Measurements from ENCODE around the gene IGHMBP2. TPM values are rescaled to one million over a fixed set of nuclear protein-coding genes. Genes with fewer than 3 reads are reported as not detected.

The IGHMBP2 gene
- total RNA-seq, 6 experiments from 2014 or later, result 5.8 to 21.2 (median 11.5) TPM

DNA sequence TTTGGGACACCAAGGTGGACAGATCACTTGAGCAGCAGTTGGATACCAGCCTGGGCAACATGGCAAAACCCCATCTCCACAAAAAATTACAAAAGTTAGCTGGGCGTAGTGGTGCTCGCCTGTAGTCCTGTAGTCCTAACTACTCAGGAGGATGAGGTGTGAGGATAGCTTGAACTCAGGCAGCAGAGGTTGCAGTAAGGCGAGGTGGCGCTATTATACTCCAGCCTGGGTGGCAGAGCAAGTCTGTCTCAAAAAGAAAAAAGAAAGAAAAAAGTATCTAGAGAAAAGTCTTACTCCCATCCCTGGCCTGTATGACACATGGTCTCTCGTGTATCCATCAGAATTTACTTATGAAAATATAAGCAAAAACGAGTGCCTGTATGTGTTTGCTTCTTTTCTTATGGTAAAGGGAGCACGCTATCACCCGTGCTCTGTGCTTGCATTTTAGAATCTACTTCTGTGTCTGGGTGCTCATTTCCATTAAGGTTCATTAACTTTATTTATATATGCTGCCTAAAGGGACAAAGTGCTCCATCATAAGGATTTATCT, 46.6 kb upstream of the IGHMBP2 start:
- DNase-seq (peak in 1 of 3 donors; percentile 11), ATAC-seq (peak; percentile 13 to 43 (median 22))
- Histone ChIP-seq H3K27ac (peak overlapping the region; percentile 53 to 87 (median 75)), H3K9me3 (no peaks in the 10 kb centered on the region), H3K4me3 (no peak overlapping the region), H3K36me3 (no peaks in the 10 kb centered on the region), H3K27me3 (no peaks in the 10 kb centered on the region), H3K4me1 (peaks cover 5 to 19% (median 11%) of the 10 kb centered on the region in 4 donors)
- TF ChIP-seq POLR2A (IDR thresholded peaks at IDR 0.05), result no peak
- TF ChIP-seq, protein P1, sequence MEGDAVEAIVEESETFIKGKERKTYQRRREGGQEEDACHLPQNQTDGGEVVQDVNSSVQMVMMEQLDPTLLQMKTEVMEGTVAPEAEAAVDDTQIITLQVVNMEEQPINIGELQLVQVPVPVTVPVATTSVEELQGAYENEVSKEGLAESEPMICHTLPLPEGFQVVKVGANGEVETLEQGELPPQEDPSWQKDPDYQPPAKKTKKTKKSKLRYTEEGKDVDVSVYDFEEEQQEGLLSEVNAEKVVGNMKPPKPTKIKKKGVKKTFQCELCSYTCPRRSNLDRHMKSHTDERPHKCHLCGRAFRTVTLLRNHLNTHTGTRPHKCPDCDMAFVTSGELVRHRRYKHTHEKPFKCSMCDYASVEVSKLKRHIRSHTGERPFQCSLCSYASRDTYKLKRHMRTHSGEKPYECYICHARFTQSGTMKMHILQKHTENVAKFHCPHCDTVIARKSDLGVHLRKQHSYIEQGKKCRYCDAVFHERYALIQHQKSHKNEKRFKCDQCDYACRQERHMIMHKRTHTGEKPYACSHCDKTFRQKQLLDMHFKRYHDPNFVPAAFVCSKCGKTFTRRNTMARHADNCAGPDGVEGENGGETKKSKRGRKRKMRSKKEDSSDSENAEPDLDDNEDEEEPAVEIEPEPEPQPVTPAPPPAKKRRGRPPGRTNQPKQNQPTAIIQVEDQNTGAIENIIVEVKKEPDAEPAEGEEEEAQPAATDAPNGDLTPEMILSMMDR (IDR thresholded peaks at IDR 0.05), result no peak
- intact Hi-C loops (cut with DNase I), result no loop called here
- 49% methylated on average over 8 of the region's 8 CpGs for WGBS (ENCODE audit: insufficient coverage, low coverage, low lambda C conversion rate, missing lambda C conversion rate)

GRCh38 chr11:68859123-68859522, 44.6 kb upstream of the IGHMBP2 start:
- peak overlapping the region in 1 of 3 donors; percentile 75 for H3K27ac ChIP-seq
- H3K4me3 ChIP-seq, result no peak overlapping the region
- no peak for TF ChIP-seq POLR2A (IDR thresholded peaks at IDR 0.05)
- TF ChIP-seq, protein P1 (IDR thresholded peaks at IDR 0.05), result no peak
- H3K27me3 ChIP-seq, result no peaks in the 10 kb centered on the region
- H3K9me3 ChIP-seq, result no peaks in the 10 kb centered on the region
- H3K36me3 ChIP-seq, result no peaks in the 10 kb centered on the region
- intact Hi-C loops (cut with DNase I), result no loop called here
- H3K4me1 ChIP-seq, result peaks cover 5 to 19% (median 11%) of the 10 kb centered on the region in 4 donors
- 80% methylated on average over 7 of the region's 8 CpGs for WGBS (ENCODE audit: insufficient coverage, low coverage, low lambda C conversion rate, missing lambda C conversion rate)
- DNase-seq, result no peak
- ATAC-seq, result no peak

- TF ChIP-seq POLR2A (IDR thresholded peaks at IDR 0.05), result no peak
- TF ChIP-seq, protein P1 (IDR thresholded peaks at IDR 0.05), result no peak
- Histone ChIP-seq H3K27ac (no peak overlapping the region), H3K27me3 (no peaks in the 10 kb centered on the region), H3K9me3 (no peaks in the 10 kb centered on the region), H3K4me3 (no peak overlapping the region), H3K4me1 (peaks cover 2 to 8% (median 6%) of the 10 kb centered on the region in 4 donors), H3K36me3 (no peaks in the 10 kb centered on the region)
- ATAC-seq (no peak), DNase-seq (peak in 1 of 3 donors; percentile 36)
- intact Hi-C loops (cut with DNase I), result no loop called here
- WGBS (ENCODE audit: insufficient coverage, low coverage, low lambda C conversion rate, missing lambda C conversion rate), result 68% methylated on average over 6 of the region's 6 CpGs
Observed at GRCh38 chr11:68862421-68862820, 41.3 kb upstream of the IGHMBP2 start.

DNA sequence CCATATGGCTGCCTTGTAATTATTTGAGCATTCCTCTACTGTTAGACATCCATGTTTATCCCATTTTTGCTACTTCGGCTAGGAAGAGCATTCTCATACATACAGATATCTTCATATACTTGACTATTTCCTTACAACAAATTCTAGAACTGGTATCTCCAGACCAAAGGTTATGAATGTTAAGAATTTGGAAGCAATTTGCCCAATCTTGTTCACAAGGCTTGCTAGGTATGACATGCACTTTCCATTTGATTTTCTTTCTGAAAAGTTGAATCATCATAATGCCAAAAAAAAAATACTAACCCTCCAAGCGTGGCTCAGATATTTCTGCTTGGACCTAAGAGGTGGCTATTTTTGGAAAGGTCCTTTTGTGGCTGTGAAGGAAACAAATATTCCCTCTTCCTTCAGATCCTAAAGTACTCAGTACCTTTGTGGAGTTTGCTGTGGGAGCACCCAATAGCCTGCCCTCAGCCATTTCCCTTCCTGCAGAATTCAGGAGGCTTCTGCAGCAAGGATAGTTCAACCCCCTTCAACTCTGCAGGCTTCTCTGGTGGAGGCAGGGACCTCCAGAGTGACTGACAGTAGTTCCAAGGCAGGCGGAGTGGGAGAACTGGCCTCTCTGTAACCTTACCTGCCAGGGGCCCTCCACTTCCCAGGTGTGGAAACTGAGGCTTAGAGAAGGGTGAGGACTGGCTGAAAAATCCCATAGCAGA, 40.0 kb upstream of the IGHMBP2 start:
- WGBS (ENCODE audit: insufficient coverage, low coverage, low lambda C conversion rate, missing lambda C conversion rate), result 80% methylated on average over 2 of the region's 3 CpGs
- no peak overlapping the region for H3K4me3 ChIP-seq
- no peak overlapping the region for H3K27ac ChIP-seq
- H3K4me1 ChIP-seq, result no peaks in the 10 kb centered on the region
- DNase-seq (peak in 1 of 3 donors; percentile 9), ATAC-seq (no peak)
- intact Hi-C loops (cut with DNase I), result no loop called here
- H3K27me3 ChIP-seq, result no peaks in the 10 kb centered on the region
- H3K9me3 ChIP-seq, result no peaks in the 10 kb centered on the region
- H3K36me3 ChIP-seq, result no peaks in the 10 kb centered on the region
- TF ChIP-seq POLR2A (IDR thresholded peaks at IDR 0.05), result no peak
- TF ChIP-seq, protein P1 (IDR thresholded peaks at IDR 0.05), result no peak
